KOPT-K1 (cell line): ENCODE data around the gene TMEM106A.
"Not testable (repeated sequence)": the region's sequence is repeated elsewhere in the genome, so short reads cannot be mapped to it uniquely, and the experiment has no call there.

ENCODE experiments used
- H3K27ac ChIP-seq: fragments of 200-600 bp; sonication (generic); 2 replicates; pipeline ENCODE4 v1.5.1; 2016; ENCODE audit warnings: antibody characterized with exemption, mild to moderate bottlenecking, low read depth, low read length; ENCODE audit not compliant: poor library complexity, severe bottlenecking
- H3K36me3 ChIP-seq: fragments of 200-600 bp; sonication (generic); 2 replicates; pipeline ENCODE4 v1.5.1; 2017; ENCODE audit warnings: antibody characterized with exemption, mild to moderate bottlenecking, low read length, moderate library complexity; ENCODE audit not compliant: insufficient read depth
- H3K9me3 ChIP-seq: fragments of 200-600 bp; sonication (generic); 2 replicates; pipeline ENCODE4 v1.5.1; 2017; ENCODE audit warnings: antibody characterized with exemption, low read length, mild to moderate bottlenecking; ENCODE audit not compliant: insufficient read depth, poor library complexity, severe bottlenecking

The TMEM106A gene

GRCh38 chr17:43226393-43226792 is 14.7 kb downstream of the TMEM106A start:
- no peak overlapping the region for H3K27ac ChIP-seq
- no peaks in the 10 kb centered on the region for H3K9me3 ChIP-seq
- H3K36me3 ChIP-seq, result peaks cover 26% of the 10 kb centered on the region

GRCh38 chr17:43228020-43228782 is 16.5 kb downstream of the TMEM106A start, which contains the start of gene CCDC200:
TSS of gene CCDC200 (minus strand) at chr17:43228623. CDS start at chr17:43228554, 69 bp downstream.
- H3K9me3 ChIP-seq, H3K27ac ChIP-seq: not testable (repeated sequence)
- H3K36me3 ChIP-seq, result peaks cover 25% of the 10 kb centered on the region

- H3K9me3 ChIP-seq, H3K36me3 ChIP-seq: not testable (repeated sequence)
- H3K27ac ChIP-seq, result peak overlapping the region; percentile 47
Measured at GRCh38 chr17:43231205-43232020, 19.7 kb downstream of the TMEM106A start.

GRCh38 chr17:43232021-43232699 is 20.5 kb downstream of the TMEM106A start:
- H3K36me3 ChIP-seq, result not testable (repeated sequence)
- peak overlapping the region; percentile 47 for H3K27ac ChIP-seq

GRCh38 chr17:43233263-43233662 is 21.6 kb downstream of the TMEM106A start:
- H3K36me3 ChIP-seq, H3K27ac ChIP-seq, H3K9me3 ChIP-seq: not testable (repeated sequence)

More at GRCh38 chr17:43232021-43232699, 20.5 kb downstream of the TMEM106A start:
- H3K9me3 ChIP-seq, result not testable (repeated sequence)

- H3K36me3 ChIP-seq, H3K9me3 ChIP-seq, H3K27ac ChIP-seq: not testable (repeated sequence)
Measured at GRCh38 chr17:43233877-43234276, 22.2 kb downstream of the TMEM106A start, which contains the start of gene RNU2-1. TSS of gene RNU2-1 (minus strand) at chr17:43233977.

- H3K27ac ChIP-seq, H3K36me3 ChIP-seq, H3K9me3 ChIP-seq: not testable (repeated sequence)
Measured at GRCh38 chr17:43239597-43239996, 27.9 kb downstream of the TMEM106A start.

- H3K27ac ChIP-seq, H3K36me3 ChIP-seq, H3K9me3 ChIP-seq: not testable (repeated sequence)
Measured at GRCh38 chr17:43240596-43241352, 29.1 kb downstream of the TMEM106A start.

GRCh38 chr17:43246456-43246855 is 34.8 kb downstream of the TMEM106A start:
- H3K9me3 ChIP-seq, H3K27ac ChIP-seq, H3K36me3 ChIP-seq: not testable (repeated sequence)
